Activated CD8-positive, alpha-beta memory T cell treated with anti-CD3 and anti-CD28 coated beads for 36 hours (primary cell): ENCODE results near the gene ZBTB38. TPM values are rescaled to one million over a fixed set of nuclear protein-coding genes. Genes with fewer than 3 reads are reported as not detected.

Experiments
- total RNA-seq, 2 experiments: library from RNA; stranded (reverse); gene quantifications; one replicate each; pipeline ENCODE4 v1.2.3, GENCODE V29; 2021

ZBTB38 gene
- total RNA-seq, 2 experiments from 2014 or later, result 56.6 to 57.0 TPM

Other genes with a start within 250 kb of the ZBTB38 start
- gene PXYLP1, start 136.7 kb upstream of the ZBTB38 start, total RNA-seq, result 1 to 10 TPM; 7.6 to 9.0 TPM
- gene RASA2, start 118.5 kb downstream of the ZBTB38 start, total RNA-seq, result 10 to 100 TPM; 36.6 to 39.2 TPM